Esophagus muscularis mucosa (tissue), 4 donors: Measurements from ENCODE around the gene PDK3. TPM values are rescaled to one million over a fixed set of nuclear protein-coding genes. Genes with fewer than 3 reads are reported as not detected.

Experiments
- DNase-seq: peaks from one replicate; pipeline ENCODE4 v3.0.0-alpha.2; 2017; ENCODE audit errors: extremely low spot score
- H3K27ac ChIP-seq, 4 donors: fragments of 200-600 bp; sonication (generic); replicated peaks in 1 of 4; 1 replicate in 3 of 4; 2 replicates in 1 of 4; pipeline ENCODE4 v1.5.1; 2016 to 2019; ENCODE audit warnings: mild to moderate bottlenecking in 1 of 4
- H3K27me3 ChIP-seq, 4 donors: fragments of 200-600 bp; sonication (generic); one replicate each; pipeline versions ENCODE4 v1.5.1 to v1.6.0; 2016 to 2019
- H3K36me3 ChIP-seq, 4 donors: fragments of 200-600 bp; sonication (generic); one replicate each; pipeline ENCODE4 v1.5.1; 2016 to 2019
- H3K4me1 ChIP-seq, 4 donors: fragments of 200-600 bp; sonication (generic); one replicate each; pipeline ENCODE4 v1.5.1; 2016 to 2019
- H3K4me3 ChIP-seq, 4 donors: fragments of 200-600 bp; sonication (generic); 1 replicate in 2 of 4; 2 replicates in 2 of 4; pipeline ENCODE4 v1.5.1; 2016 to 2019; ENCODE audit warnings: mild to moderate bottlenecking in 4 of 4, moderate library complexity in 1 of 4
- H3K9me3 ChIP-seq, 4 donors: fragments of 200-600 bp; sonication (generic); 1 replicate in 3 of 4; 2 replicates in 1 of 4; pipeline ENCODE4 v1.5.1; 2016 to 2019
- CTCF ChIP-seq, 3 experiments: fragments of 200-600 bp in 2 of 3; fragments of 450-650 bp in 1 of 3; sonication (generic) in 2 of 3; IDR thresholded peaks; one replicate each; pipeline ENCODE4 v1.5.1; 2017 to 2019; ENCODE audit warnings: antibody characterized with exemption in 3 of 3, mild to moderate bottlenecking in 2 of 3, moderate library complexity in 1 of 3
- EP300 ChIP-seq: sonication (generic); formaldehyde crosslinking; IDR thresholded peaks from one replicate; pipeline ENCODE4 v1.6.1; 2017; ENCODE audit warnings: antibody characterized with exemption
- POLR2A ChIP-seq: fragments of 450-650 bp; IDR thresholded peaks from one replicate; pipeline ENCODE4 v1.6.1; 2017; ENCODE audit warnings: antibody characterized with exemption, moderate library complexity, mild to moderate bottlenecking, low read depth
- POLR2AphosphoS5 ChIP-seq, 2 donors: sonication (generic); formaldehyde crosslinking; IDR thresholded peaks; one replicate each; pipeline ENCODE4 v1.6.1; 2017; ENCODE audit warnings: antibody characterized with exemption in 2 of 2
- WGBS: methylation state at CpG from one replicate; pipeline ENCODE4 v1.1.5; 2018; 5-methylcytosine and 5-hydroxymethylcytosine counted together
- intact Hi-C: fragments of 100-400 bp; cut with DNase I; formaldehyde crosslinking; loops from one replicate; pipeline ENCODE4 v1.15.1; 2023
- total RNA-seq, 4 donors: library from RNA; depleted of rRNA; stranded (reverse); fragments of >200 nt; gene quantifications; one replicate each; pipeline versions ENCODE4 v1.1.0 to v1.2.1, GENCODE V29; 2016

The PDK3 gene
- total RNA-seq, 4 donors from 2014 or later: 38.4 to 63.4 (median 53.4) TPM

DNA sequence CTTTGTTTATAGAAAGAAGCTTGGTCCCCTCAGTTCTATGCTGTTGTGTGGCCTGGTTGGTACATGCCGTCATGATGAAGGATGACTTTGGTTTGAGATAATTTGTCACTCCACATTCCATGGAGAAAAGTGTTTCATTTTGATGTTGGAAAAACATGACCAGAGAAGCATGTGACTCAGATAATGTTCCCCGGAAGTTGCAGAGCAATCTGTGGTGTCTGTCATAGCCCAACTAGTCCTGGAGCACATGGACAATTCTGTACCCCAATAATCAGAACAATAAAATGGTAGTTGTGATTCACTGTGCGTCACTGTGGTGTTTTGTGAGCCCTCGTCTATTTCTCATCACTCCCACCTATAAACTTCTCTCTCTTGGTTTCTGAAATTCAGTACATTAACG lies 85.1 kb downstream of the PDK3 start:
- Histone ChIP-seq H3K4me1 (peaks cover 0 to 18% (median 13%) of the 10 kb centered on the region in 4 donors), H3K36me3 (no peaks in the 10 kb centered on the region), H3K9me3 (no peaks in the 10 kb centered on the region), H3K4me3 (no peak overlapping the region), H3K27me3 (no peaks in the 10 kb centered on the region), H3K27ac (peak overlapping the region in 2 of 4 donors; percentile 11 to 42)
- TF ChIP-seq EP300 (no peak), POLR2AphosphoS5 (IDR thresholded peaks at IDR 0.05) (peak; percentile 7 to 27)
- intact Hi-C loops: no loop called here
- DNase-seq: no peak
- 72% methylated on average over 5 of the region's 5 CpGs for WGBS

DNA sequence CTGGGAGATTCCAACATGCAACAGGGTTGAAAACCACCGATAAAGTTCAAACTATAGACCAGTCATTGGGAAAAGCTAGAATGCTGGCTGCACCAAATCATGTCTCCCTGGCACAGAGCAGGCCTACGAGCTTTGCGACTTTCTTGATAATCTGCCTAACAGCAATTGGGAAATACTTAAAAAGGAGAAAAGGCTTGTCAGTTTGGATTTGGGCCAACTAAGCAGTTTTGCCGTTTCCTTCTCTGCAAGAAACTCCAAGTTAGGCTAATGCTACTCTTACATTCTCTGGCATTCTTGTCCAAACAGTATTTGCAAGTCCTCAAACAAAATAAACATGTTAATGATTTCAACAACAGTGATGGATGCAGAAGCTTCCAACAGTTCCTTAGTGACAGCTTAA lies 87.9 kb downstream of the PDK3 start:
- TF ChIP-seq EP300 (no peak), POLR2AphosphoS5 (IDR thresholded peaks at IDR 0.05) (no peak), CTCF (IDR thresholded peaks at IDR 0.05) (no peak), POLR2A (no peak)
- Histone ChIP-seq H3K36me3 (no peaks in the 10 kb centered on the region), H3K27ac (no peak overlapping the region), H3K27me3 (no peaks in the 10 kb centered on the region), H3K4me1 (peaks cover 0 to 18% (median 13%) of the 10 kb centered on the region in 4 donors), H3K4me3 (no peak overlapping the region), H3K9me3 (no peaks in the 10 kb centered on the region)
- intact Hi-C loops: no loop called here
- WGBS: 57% methylated on average over 4 of the region's 4 CpGs
- no peak for DNase-seq

DNA sequence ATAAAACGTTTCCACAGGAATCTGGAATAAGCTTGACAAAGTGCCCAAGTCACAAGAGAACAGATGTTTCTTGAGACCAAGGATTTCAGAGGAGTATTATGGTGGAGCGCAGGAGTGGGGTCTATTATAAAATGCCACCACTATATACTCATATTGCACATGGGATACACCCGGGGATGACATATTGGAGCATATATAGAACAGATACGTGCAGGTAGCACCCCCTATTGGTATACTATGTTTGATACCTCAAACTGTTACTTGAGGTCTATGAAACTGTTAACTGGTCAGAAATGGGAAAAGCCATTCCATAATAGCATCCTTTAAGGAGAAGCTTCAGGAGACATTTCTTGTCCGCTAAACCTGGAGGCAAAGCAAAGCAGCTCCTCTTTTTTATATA lies 96.0 kb downstream of the PDK3 start:
- H3K9me3 ChIP-seq: no peaks in the 10 kb centered on the region
- no peaks in the 10 kb centered on the region for H3K36me3 ChIP-seq
- no peak overlapping the region for H3K27ac ChIP-seq
- H3K27me3 ChIP-seq: no peaks in the 10 kb centered on the region
- 71% methylated on average over 5 of the region's 5 CpGs for WGBS
- no peak for TF ChIP-seq CTCF (IDR thresholded peaks at IDR 0.05)
- TF ChIP-seq POLR2A: no peak
- TF ChIP-seq EP300: no peak
- no peak for TF ChIP-seq POLR2AphosphoS5 (IDR thresholded peaks at IDR 0.05)
- DNase-seq: no peak
- H3K4me3 ChIP-seq: no peak overlapping the region
- intact Hi-C loops: no loop called here
- peaks cover 0 to 14% (median 0%) of the 10 kb centered on the region in 4 donors for H3K4me1 ChIP-seq

- DNase-seq: no peak
- H3K9me3 ChIP-seq: no peaks in the 10 kb centered on the region
- no peaks in the 10 kb centered on the region for H3K27me3 ChIP-seq
- H3K27ac ChIP-seq: no peak overlapping the region
- no peak overlapping the region for H3K4me3 ChIP-seq
- intact Hi-C loops: no loop called here
- peaks cover 0 to 22% (median 4%) of the 10 kb centered on the region in 4 donors for H3K4me1 ChIP-seq
- H3K36me3 ChIP-seq: no peaks in the 10 kb centered on the region
- TF ChIP-seq POLR2A: no peak
- TF ChIP-seq POLR2AphosphoS5 (IDR thresholded peaks at IDR 0.05): no peak
- TF ChIP-seq EP300: no peak
- TF ChIP-seq CTCF (IDR thresholded peaks at IDR 0.05): no peak
- 86% methylated on average over 17 of the region's 19 CpGs for WGBS
These were observed 98.4 kb downstream of the PDK3 start for GRCh38 chrX:24563291-24564010.

DNA sequence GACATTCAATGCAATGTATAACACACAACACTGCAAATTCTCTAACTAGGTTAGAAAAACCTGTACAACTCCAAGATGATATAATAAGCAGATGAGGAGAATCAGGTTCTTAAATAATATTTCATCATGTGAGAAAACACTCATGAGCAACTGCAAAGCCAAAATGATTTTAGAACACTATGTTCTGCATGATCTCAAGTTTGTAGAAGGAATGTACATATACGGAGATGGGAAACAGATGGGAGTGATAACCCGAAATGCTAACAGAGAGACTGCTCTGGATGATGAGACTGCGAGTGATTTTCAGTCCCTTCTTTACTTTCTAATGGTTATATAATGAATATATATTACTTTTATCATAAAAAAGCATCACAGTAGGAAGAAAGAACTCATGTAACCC lies 101.2 kb downstream of the PDK3 start:
- intact Hi-C loops: no loop called here
- no peak for DNase-seq
- H3K36me3 ChIP-seq: no peaks in the 10 kb centered on the region
- H3K9me3 ChIP-seq: no peaks in the 10 kb centered on the region
- H3K27me3 ChIP-seq: no peaks in the 10 kb centered on the region
- 58% methylated on average over 3 of the region's 3 CpGs for WGBS
- peak overlapping the region; percentile 44 to 72 (median 60) for H3K27ac ChIP-seq
- H3K4me1 ChIP-seq: peaks cover 0 to 22% (median 4%) of the 10 kb centered on the region in 4 donors
- TF ChIP-seq POLR2AphosphoS5 (IDR thresholded peaks at IDR 0.05) (peak; percentile 15 to 77), CTCF (IDR thresholded peaks at IDR 0.05) (no peak), EP300 (no peak), POLR2A (no peak)
- H3K4me3 ChIP-seq: no peak overlapping the region
